HG02973 (cell line): ENCODE data around the gene MRPL12.

Experiments used
- ATAC-seq: cut with Tn5 transposase; IDR thresholded peaks from one replicate; pipeline ENCODE4 v1.9.1; 2021; ENCODE audit warnings: moderate library complexity; ENCODE audit not compliant: unreplicated experiment

MRPL12 gene

GRCh38 chr17:81681672-81682071 is 21.5 kb upstream of the MRPL12 start:
- no peak for ATAC-seq

DNA sequence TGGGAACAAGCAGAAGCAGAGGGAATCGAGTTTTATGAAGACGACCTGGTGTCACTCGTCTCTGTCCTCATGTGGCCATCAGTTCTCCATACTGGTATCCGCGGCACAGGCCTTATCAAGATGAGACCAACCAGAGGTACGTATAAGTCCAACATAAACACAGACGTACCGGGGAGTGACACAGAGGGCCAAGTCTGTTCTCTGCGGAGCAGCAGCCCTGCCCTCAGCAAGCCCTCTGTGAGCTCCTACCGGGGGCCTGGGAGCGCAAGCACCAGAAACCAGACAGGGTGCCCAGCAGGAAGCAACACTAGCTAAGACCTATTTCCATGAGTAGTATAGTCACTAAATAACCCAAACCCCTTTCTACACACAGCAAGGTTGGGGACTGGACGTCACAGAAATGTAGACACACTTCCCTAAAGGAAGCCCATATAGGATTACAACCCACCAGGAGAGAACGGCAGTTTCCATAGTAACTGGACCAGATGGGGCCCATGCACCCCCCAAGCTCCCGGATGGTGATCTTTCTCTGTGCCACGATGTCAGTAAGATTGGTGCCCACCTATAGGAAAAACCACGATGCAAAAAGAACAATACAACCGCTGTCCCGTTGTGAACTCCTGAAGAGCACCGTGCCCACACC is 20.5 kb upstream of the MRPL12 start:
- no peak for ATAC-seq

DNA sequence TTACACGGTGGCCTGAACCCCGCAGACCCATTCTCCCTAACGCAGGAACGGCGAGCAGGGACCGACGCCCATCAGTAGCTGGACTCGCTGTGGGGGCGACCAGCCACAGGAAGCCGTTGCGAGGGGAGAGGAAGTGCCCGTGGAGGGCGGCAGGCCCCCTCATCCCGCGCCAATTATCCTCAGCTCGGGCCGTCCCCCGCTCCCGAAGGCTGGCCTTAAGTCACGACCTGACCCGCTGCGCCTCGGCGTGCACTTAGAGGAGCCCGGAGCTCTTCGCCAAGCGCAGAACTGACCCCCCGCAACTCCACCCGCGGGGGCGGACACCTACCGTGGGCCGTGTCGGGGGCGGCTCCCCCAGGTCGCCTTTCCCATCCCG is 20.0 kb upstream of the MRPL12 start:
- ATAC-seq = peak; percentile 7

- ATAC-seq = peak; percentile 79
These were observed 19.4 kb upstream of the MRPL12 start, which contains the start of the genes ARL16 and HGS for GRCh38 chr17:81683584-81684441. TSS of gene ARL16 (minus strand) at chr17:81683797. CDS start at chr17:81683753, 44 bp downstream. TSS of gene HGS (plus strand) at chr17:81684011. CDS start at chr17:81684067, 56 bp downstream.

- peak; percentile 1 for ATAC-seq
These were observed 18.7 kb upstream of the MRPL12 start for GRCh38 chr17:81684442-81684911.

- no peak for ATAC-seq
These were observed 18.1 kb upstream of the MRPL12 start for GRCh38 chr17:81685108-81685507.

- ATAC-seq = no peak
These were observed 16.6 kb upstream of the MRPL12 start for GRCh38 chr17:81686614-81687013.

GRCh38 chr17:81687770-81688541 is 15.2 kb upstream of the MRPL12 start:
- no peak for ATAC-seq

GRCh38 chr17:81688616-81689015 is 14.6 kb upstream of the MRPL12 start:
- no peak for ATAC-seq

GRCh38 chr17:81690066-81690465 is 13.1 kb upstream of the MRPL12 start:
- ATAC-seq = no peak

- no peak for ATAC-seq
These were observed 12.6 kb upstream of the MRPL12 start for GRCh38 chr17:81690549-81690948.

DNA sequence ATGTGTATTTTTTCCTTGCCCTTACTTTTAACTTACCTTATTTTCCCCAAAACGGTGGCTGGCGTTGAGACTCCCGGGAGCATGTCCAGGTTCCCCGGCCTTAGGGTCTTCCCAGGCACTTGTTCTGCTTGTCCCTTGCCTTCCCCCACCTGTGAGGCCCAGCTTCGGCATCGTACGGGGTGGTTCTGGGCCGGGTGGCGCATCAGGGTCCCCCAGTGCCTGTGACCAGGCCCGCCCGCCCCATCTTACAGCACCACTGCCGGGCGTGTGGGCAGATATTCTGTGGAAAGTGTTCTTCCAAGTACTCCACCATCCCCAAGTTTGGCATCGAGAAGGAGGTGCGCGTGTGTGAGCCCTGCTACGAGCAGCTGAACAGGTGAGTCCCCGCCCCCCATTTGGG is 12.0 kb upstream of the MRPL12 start:
- ATAC-seq = no peak

- ATAC-seq = no peak
These were observed 11.6 kb upstream of the MRPL12 start for GRCh38 chr17:81691608-81692007.

- no peak for ATAC-seq
These were observed 9.5 kb upstream of the MRPL12 start for GRCh38 chr17:81693509-81694210.

DNA sequence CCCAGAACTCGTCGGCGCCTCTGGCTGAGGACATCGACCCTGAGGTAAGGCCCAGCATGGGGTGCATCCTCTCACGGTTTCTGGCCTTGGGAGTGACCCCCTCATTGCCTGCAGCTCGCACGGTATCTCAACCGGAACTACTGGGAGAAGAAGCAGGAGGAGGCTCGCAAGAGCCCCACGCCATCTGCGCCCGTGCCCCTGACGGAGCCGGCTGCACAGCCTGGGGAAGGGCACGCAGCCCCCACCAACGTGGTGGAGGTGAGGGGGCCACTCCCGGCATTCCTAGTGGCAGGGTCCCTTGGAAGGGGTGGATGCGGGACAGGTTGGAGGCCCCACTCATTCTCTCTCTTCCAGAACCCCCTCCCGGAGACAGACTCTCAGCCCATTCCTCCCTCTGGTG is 8.4 kb upstream of the MRPL12 start:
- ATAC-seq = no peak

- no peak for ATAC-seq
These were observed 8.0 kb upstream of the MRPL12 start for GRCh38 chr17:81695211-81695610.

DNA sequence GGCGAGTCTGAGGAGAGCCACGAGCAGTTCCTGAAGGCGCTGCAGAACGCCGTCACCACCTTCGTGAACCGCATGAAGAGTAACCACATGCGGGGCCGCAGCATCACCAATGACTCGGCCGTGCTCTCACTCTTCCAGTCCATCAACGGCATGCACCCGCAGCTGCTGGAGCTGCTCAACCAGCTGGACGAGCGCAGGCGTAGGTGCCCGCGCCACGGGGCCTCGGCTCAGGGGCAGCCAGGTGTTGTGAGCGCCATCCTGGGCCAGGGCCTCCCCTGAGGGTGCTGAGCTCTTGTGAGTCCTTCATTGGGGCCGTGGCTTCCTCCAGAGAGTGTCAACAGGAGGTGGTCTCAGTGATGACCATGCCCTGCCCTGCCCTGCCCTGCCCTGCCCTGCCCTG is 7.4 kb upstream of the MRPL12 start:
- ATAC-seq = no peak

GRCh38 chr17:81696218-81696941 is 6.8 kb upstream of the MRPL12 start:
- no peak for ATAC-seq

DNA sequence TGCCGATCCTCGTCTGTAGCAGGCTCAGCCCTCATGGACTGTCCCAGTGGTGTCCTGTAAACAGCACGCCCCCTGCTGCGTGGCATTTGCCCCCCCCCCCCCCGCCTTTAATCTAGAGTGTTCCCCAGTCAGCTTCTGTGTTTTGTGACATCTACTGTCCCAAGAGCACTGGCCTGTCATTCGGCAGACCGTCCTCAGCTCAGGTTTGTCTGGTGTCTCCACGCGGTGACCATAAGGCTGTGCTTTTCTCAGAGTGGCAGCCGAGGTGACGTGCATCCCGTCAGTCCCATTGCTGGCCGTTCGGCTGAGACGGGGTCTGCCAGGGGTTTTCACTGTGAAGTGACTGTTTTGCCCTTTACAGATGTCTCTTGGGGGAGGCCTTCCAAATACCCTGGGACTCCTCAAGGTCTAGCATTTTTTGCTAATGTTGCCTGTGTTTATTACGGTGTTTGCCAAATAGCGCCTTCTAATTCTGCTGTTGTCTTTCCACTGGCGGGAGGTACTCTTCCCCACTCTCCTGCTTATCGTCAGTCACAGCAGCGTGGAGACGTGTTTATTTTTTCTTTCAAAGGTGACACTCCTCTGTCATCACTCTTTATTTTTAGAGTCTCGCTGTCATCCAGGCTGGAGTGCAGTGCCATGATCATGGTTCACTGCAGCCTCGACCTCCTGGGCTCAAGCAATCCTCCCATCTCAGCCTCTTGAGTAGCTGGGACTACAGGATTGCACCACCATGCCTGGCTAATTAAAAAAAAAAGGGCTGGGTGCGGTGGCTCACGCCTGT is 5.7 kb upstream of the MRPL12 start:
- ATAC-seq = no peak
